Colonic mucosa (tissue), 4 donors: Measurements from ENCODE around the gene INTS11. TPM values are rescaled to one million over a fixed set of nuclear protein-coding genes. Genes with fewer than 3 reads are reported as not detected.
A peak's percentile ranks its signal among the peaks of the same experiment; 100 is the strongest.

ENCODE experiments used
- DNase-seq: peaks from one replicate; pipeline ENCODE4 v3.0.0-alpha.2; 2020
- H3K27ac ChIP-seq: fragments of 200-600 bp; one replicate; pipeline ENCODE4 v1.8.0; 2021
- H3K27me3 ChIP-seq: fragments of 200-600 bp; one replicate; pipeline ENCODE4 v1.8.0; 2021
- H3K36me3 ChIP-seq: fragments of 200-600 bp; one replicate; pipeline ENCODE4 v1.8.0; 2021
- H3K4me1 ChIP-seq: fragments of 200-600 bp; one replicate; pipeline ENCODE4 v1.8.0; 2021; ENCODE audit warnings: mild to moderate bottlenecking
- H3K4me3 ChIP-seq: fragments of 200-600 bp; one replicate; pipeline ENCODE4 v1.8.0; 2021
- H3K9ac ChIP-seq, 2 donors: one replicate each; pipeline ENCODE4 v1.7.0; 2013; ENCODE audit warnings: control low read depth in 2 of 2, low read depth in 2 of 2, low read length in 2 of 2
- H3K9me3 ChIP-seq: fragments of 200-600 bp; one replicate; pipeline ENCODE4 v1.8.0; 2021
- CTCF ChIP-seq: fragments of 200-600 bp; IDR thresholded peaks from one replicate; pipeline ENCODE4 v1.8.0; 2022; ENCODE audit warnings: antibody characterized with exemption, mild to moderate bottlenecking
- intact Hi-C: fragments of 100-400 bp; cut with DNase I; formaldehyde crosslinking; loops from one replicate; pipeline ENCODE4 v1.14.1; 2022
- total RNA-seq, 2 donors: library from RNA; stranded (reverse); fragmentation: NEBNext Ultra II Directional in 1 of 2; extraction: Animal tissue kit (Norgen Biotek cat#: 25700) in 1 of 2; gene quantifications; one replicate each; pipeline ENCODE4 v1.2.1, GENCODE V29; 2021
- donor health status: healthy.
- donor health status: DM: no; HTN: no; CAD: no.
- donor health status: DM: no; HTN: no; CAD: no.

Gene INTS11
- total RNA-seq, 2 donors from 2014 or later = 70.6 to 126 TPM

GRCh38 chr1:1347026-1347595 lies 22.7 kb upstream of the INTS11 start:
- Histone ChIP-seq H3K4me3 (peak overlapping the region; percentile 41), H3K36me3 (no peaks in the 10 kb centered on the region), H3K9ac (peak overlapping the region; percentile 92 to 94), H3K9me3 (no peaks in the 10 kb centered on the region), H3K27me3 (no peaks in the 10 kb centered on the region), H3K27ac (peak overlapping the region; percentile 79), H3K4me1 (peaks cover 17% of the 10 kb centered on the region)
- DNase-seq = no peak
- intact Hi-C loops = no loop called here
- TF ChIP-seq CTCF = no peak

GRCh38 chr1:1346501-1346890 lies 22.0 kb upstream of the INTS11 start:
- Histone ChIP-seq H3K36me3 (no peaks in the 10 kb centered on the region), H3K9me3 (no peaks in the 10 kb centered on the region), H3K4me1 (peaks cover 17% of the 10 kb centered on the region), H3K27ac (no peak overlapping the region), H3K4me3 (no peak overlapping the region), H3K9ac (no peak overlapping the region), H3K27me3 (no peaks in the 10 kb centered on the region)
- no peak for DNase-seq
- TF ChIP-seq CTCF = no peak
- intact Hi-C loops = no loop called here

- no peak for TF ChIP-seq CTCF
- Histone ChIP-seq H3K27me3 (no peaks in the 10 kb centered on the region), H3K36me3 (no peaks in the 10 kb centered on the region), H3K4me1 (peaks cover 17% of the 10 kb centered on the region), H3K9ac (peak overlapping the region; percentile 9 to 43), H3K4me3 (no peak overlapping the region), H3K9me3 (no peaks in the 10 kb centered on the region), H3K27ac (no peak overlapping the region)
- intact Hi-C loops = no loop called here
- DNase-seq = no peak
These were observed 21.5 kb upstream of the INTS11 start for GRCh38 chr1:1345860-1346500.

- Histone ChIP-seq H3K27ac (no peak overlapping the region), H3K9ac (peak overlapping the region in 1 of 2 donors; percentile 9), H3K4me1 (peaks cover 17% of the 10 kb centered on the region)
These were observed 20.9 kb upstream of the INTS11 start for GRCh38 chr1:1345384-1345783.

GRCh38 chr1:1344655-1345361 lies 20.3 kb upstream of the INTS11 start:
- Histone ChIP-seq H3K36me3 (no peaks in the 10 kb centered on the region), H3K4me3 (no peak overlapping the region), H3K4me1 (peaks cover 17% of the 10 kb centered on the region), H3K9me3 (no peaks in the 10 kb centered on the region), H3K27me3 (no peaks in the 10 kb centered on the region), H3K9ac (peak overlapping the region in 1 of 2 donors; percentile 2), H3K27ac (no peak overlapping the region)
- TF ChIP-seq CTCF = peak; percentile 30
- intact Hi-C loops = no loop called here
- DNase-seq = no peak

More at GRCh38 chr1:1345384-1345783, 20.9 kb upstream of the INTS11 start:
- H3K27me3 ChIP-seq = no peaks in the 10 kb centered on the region
- no peak for TF ChIP-seq CTCF
- no peak overlapping the region for H3K4me3 ChIP-seq
- DNase-seq = no peak
- intact Hi-C loops = no loop called here
- H3K9me3 ChIP-seq = no peaks in the 10 kb centered on the region
- no peaks in the 10 kb centered on the region for H3K36me3 ChIP-seq
